MM.1S (cell line): Measurements from ENCODE around the gene TMEM132D.

ENCODE experiments used
- DNase-seq: peaks from one replicate; pipeline ENCODE4 v3.0.0-alpha.2; 2015
- H2AFZ ChIP-seq: fragments of 300-600 bp; sonication (generic); 2 replicates; pipeline ENCODE4 v1.6.0; 2016; ENCODE audit warnings: antibody characterized with exemption, low read length
- H3F3A ChIP-seq: fragments of 300-600 bp; sonication (generic); 2 replicates; pipeline ENCODE4 v1.6.1; 2016; ENCODE audit warnings: mild to moderate bottlenecking, antibody characterized with exemption, low read length, moderate library complexity, mixed read lengths; ENCODE audit not compliant: insufficient read depth
- H3K27ac ChIP-seq: fragments of 300-600 bp; sonication (generic); 2 replicates; pipeline ENCODE4 v1.5.1; 2016; ENCODE audit warnings: mild to moderate bottlenecking, low read length
- H3K27me3 ChIP-seq: fragments of 300-600 bp; sonication (generic); replicated peaks from 2 replicates; pipeline ENCODE4 v1.6.0; 2016; ENCODE audit warnings: low read length; ENCODE audit not compliant: insufficient read depth
- H3K36me3 ChIP-seq: fragments of 300-600 bp; sonication (generic); replicated peaks from 2 replicates; pipeline ENCODE4 v1.6.1; 2016; ENCODE audit warnings: mild to moderate bottlenecking, low read length, mixed read lengths; ENCODE audit not compliant: insufficient read depth
- H3K4me1 ChIP-seq: fragments of 300-600 bp; sonication (generic); 2 replicates; pipeline ENCODE4 v1.6.1; 2016; ENCODE audit warnings: low read length, mixed read lengths
- H3K4me2 ChIP-seq: fragments of 300-600 bp; sonication (generic); 2 replicates; pipeline ENCODE4 v1.6.0; 2016; ENCODE audit warnings: low read depth, low read length
- H3K4me3 ChIP-seq: fragments of 300-600 bp; sonication (generic); 2 replicates; pipeline ENCODE4 v1.5.1; 2016; ENCODE audit warnings: low read length, mixed read lengths
- H3K79me2 ChIP-seq: fragments of 300-600 bp; sonication (generic); 2 replicates; pipeline ENCODE4 v1.6.1; 2016; ENCODE audit warnings: mixed run types, low read length, mixed read lengths
- H3K9ac ChIP-seq: fragments of 300-600 bp; sonication (generic); 2 replicates; pipeline ENCODE4 v1.6.1; 2016; ENCODE audit warnings: low read length, mixed read lengths
- H3K9me2 ChIP-seq: fragments of 300-600 bp; sonication (generic); replicated peaks from 2 replicates; pipeline ENCODE4 v1.6.1; 2016; ENCODE audit warnings: mild to moderate bottlenecking, low read length, mixed read lengths; ENCODE audit not compliant: insufficient read depth
- H3K9me3 ChIP-seq: fragments of 300-600 bp; sonication (generic); replicated peaks from 2 replicates; pipeline ENCODE4 v1.6.1; 2016; ENCODE audit warnings: mild to moderate bottlenecking, low read length, mixed read lengths; ENCODE audit not compliant: insufficient read depth
- H4K20me1 ChIP-seq: fragments of 300-600 bp; sonication (generic); 2 replicates; pipeline ENCODE4 v1.6.1; 2016; ENCODE audit warnings: mild to moderate bottlenecking, low read length, moderate library complexity, mixed read lengths; ENCODE audit not compliant: insufficient read depth
- EZH2 ChIP-seq: fragments of 300-600 bp; sonication (generic); optimal IDR thresholded peaks from 2 replicates; pipeline ENCODE3; 2017; ENCODE audit warnings: low read depth, mild to moderate bottlenecking, antibody characterized with exemption, low read length, mixed read lengths
- EZH2phosphoT487 ChIP-seq: fragments of 300-600 bp; sonication (generic); IDR thresholded peaks from 2 replicates; pipeline ENCODE4 v1.6.1; 2018; ENCODE audit warnings: antibody characterized with exemption, low read length
- TF ChIP-seq, protein P1 (sequence below): fragments of 300-600 bp; sonication (generic); IDR thresholded peaks from 2 replicates; pipeline ENCODE4 v1.5.1; 2016; ENCODE audit warnings: antibody characterized with exemption, low read length, mixed read lengths

TMEM132D gene

DNA sequence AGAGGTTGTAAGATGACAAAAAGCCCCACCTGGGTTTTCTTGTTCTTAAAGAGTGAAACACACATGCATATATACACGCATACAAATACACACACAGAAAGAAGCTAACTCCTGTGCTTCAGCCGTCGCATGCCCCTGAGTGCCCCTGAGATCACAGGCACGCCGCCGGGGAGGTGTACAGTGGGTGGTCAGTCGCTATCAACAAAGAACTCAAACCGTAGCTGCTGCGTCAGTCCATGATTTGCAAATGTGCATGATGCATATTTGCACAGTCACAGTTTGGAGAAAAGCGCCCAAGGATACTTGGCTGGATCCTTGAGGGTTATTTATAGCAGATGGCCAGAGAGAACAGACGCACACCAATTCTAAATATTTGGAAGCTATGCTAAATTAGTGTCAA lies 206.9 kb downstream of the TMEM132D start:
- no peak for TF ChIP-seq EZH2
- no peak for TF ChIP-seq EZH2phosphoT487
- H3F3A ChIP-seq: no peaks in the 10 kb centered on the region
- no peak overlapping the region for H3K4me3 ChIP-seq
- H3K9me3 ChIP-seq: no peaks in the 10 kb centered on the region
- no peaks in the 10 kb centered on the region for H3K4me1 ChIP-seq
- no peaks in the 10 kb centered on the region for H3K27me3 ChIP-seq
- no peak overlapping the region for H3K4me2 ChIP-seq
- H3K9me2 ChIP-seq: no peaks in the 10 kb centered on the region
- H3K36me3 ChIP-seq: no peaks in the 10 kb centered on the region
- no peak overlapping the region for H3K27ac ChIP-seq
- no peak overlapping the region for H2AFZ ChIP-seq
- DNase-seq: no peak
- H4K20me1 ChIP-seq: no peaks in the 10 kb centered on the region
- H3K79me2 ChIP-seq: no peaks in the 10 kb centered on the region
- no peak overlapping the region for H3K9ac ChIP-seq

DNA sequence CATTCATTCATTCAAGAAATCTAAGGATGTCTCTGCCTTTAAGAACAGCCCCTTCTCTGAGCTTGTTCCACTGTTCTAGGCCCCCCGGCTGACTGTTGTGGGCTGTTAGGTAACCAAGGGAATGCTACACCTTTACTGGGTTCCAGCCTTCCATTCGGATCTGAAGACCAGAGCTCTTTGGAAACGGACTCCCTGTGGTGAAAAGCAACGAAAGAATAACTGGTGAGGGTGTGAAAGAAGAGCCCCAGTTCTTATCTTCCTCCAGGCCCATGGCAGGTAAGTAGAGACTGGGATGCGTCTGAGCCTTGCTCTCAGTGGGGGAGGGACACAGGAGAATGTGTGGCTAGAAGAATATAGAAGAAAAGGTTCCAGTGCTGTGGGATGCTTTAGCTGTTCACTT lies 207.4 kb downstream of the TMEM132D start:
- no peaks in the 10 kb centered on the region for H3K9me2 ChIP-seq
- H3K9ac ChIP-seq: no peak overlapping the region
- no peaks in the 10 kb centered on the region for H3K79me2 ChIP-seq
- no peaks in the 10 kb centered on the region for H3K4me1 ChIP-seq
- H3K27ac ChIP-seq: no peak overlapping the region
- DNase-seq: no peak
- no peaks in the 10 kb centered on the region for H4K20me1 ChIP-seq
- H3K4me2 ChIP-seq: no peak overlapping the region
- TF ChIP-seq EZH2: no peak
- TF ChIP-seq, protein P1, sequence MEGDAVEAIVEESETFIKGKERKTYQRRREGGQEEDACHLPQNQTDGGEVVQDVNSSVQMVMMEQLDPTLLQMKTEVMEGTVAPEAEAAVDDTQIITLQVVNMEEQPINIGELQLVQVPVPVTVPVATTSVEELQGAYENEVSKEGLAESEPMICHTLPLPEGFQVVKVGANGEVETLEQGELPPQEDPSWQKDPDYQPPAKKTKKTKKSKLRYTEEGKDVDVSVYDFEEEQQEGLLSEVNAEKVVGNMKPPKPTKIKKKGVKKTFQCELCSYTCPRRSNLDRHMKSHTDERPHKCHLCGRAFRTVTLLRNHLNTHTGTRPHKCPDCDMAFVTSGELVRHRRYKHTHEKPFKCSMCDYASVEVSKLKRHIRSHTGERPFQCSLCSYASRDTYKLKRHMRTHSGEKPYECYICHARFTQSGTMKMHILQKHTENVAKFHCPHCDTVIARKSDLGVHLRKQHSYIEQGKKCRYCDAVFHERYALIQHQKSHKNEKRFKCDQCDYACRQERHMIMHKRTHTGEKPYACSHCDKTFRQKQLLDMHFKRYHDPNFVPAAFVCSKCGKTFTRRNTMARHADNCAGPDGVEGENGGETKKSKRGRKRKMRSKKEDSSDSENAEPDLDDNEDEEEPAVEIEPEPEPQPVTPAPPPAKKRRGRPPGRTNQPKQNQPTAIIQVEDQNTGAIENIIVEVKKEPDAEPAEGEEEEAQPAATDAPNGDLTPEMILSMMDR: no peak
- no peak for TF ChIP-seq EZH2phosphoT487
- no peak overlapping the region for H2AFZ ChIP-seq
- H3K9me3 ChIP-seq: no peaks in the 10 kb centered on the region
- no peaks in the 10 kb centered on the region for H3K36me3 ChIP-seq
- no peaks in the 10 kb centered on the region for H3K27me3 ChIP-seq
- no peaks in the 10 kb centered on the region for H3F3A ChIP-seq
- H3K4me3 ChIP-seq: no peak overlapping the region

DNA sequence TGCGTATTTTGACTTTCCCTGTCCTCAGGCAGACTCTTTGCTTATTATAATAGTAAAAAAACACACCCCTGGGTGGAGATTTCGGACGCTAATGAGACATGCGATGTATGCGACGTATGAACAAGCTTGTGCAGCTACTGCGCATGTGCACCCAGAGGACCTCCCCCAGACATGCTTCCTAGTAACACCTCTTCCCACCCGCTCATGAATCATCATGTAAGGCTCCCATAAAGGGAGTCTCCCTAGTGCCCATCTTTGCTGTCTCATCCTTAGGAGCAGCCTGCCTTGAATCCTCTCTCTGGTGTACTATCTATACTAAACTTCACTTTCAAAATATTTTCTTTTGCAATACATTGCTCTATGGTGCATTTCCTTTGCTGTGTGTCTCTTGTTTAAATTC lies 210.1 kb downstream of the TMEM132D start:
- no peaks in the 10 kb centered on the region for H4K20me1 ChIP-seq
- DNase-seq: no peak
- no peak overlapping the region for H3K27ac ChIP-seq
- no peak overlapping the region for H2AFZ ChIP-seq
- H3K9me3 ChIP-seq: no peaks in the 10 kb centered on the region
- no peaks in the 10 kb centered on the region for H3K36me3 ChIP-seq
- no peak overlapping the region for H3K9ac ChIP-seq
- H3F3A ChIP-seq: no peaks in the 10 kb centered on the region
- H3K79me2 ChIP-seq: no peaks in the 10 kb centered on the region
- no peaks in the 10 kb centered on the region for H3K4me1 ChIP-seq
- H3K4me2 ChIP-seq: no peak overlapping the region
- H3K9me2 ChIP-seq: no peaks in the 10 kb centered on the region
- no peak for TF ChIP-seq EZH2phosphoT487
- no peak for TF ChIP-seq EZH2
- TF ChIP-seq, protein P1: no peak
- H3K27me3 ChIP-seq: no peaks in the 10 kb centered on the region
- H3K4me3 ChIP-seq: no peak overlapping the region

DNA sequence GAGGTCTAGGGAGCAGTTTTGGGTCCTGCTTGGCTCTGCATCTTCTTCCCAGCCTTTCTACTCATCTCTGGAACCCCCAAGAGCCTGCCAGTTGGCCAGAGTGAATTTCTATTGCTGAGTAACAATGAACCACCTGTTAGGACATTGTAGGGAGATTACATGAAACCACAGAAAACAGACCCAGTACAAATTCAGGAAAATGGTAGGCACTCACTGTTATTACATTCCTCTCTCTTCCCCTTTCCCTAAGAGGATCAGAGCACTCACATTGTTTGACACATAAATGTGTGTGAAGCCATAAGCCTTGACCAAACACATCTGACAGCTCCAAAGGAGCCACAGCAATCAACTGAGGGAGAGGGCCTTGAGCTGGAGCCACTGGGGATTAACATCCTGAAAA lies 216.1 kb downstream of the TMEM132D start:
- TF ChIP-seq EZH2phosphoT487: no peak
- no peak for TF ChIP-seq EZH2
- TF ChIP-seq, protein P1: no peak
- Histone ChIP-seq H3K9ac (no peak overlapping the region), H3F3A (no peaks in the 10 kb centered on the region), H2AFZ (no peak overlapping the region), H4K20me1 (no peaks in the 10 kb centered on the region), H3K27ac (no peak overlapping the region), H3K9me3 (no peaks in the 10 kb centered on the region), H3K9me2 (no peaks in the 10 kb centered on the region), H3K4me2 (no peak overlapping the region), H3K79me2 (no peaks in the 10 kb centered on the region), H3K36me3 (no peaks in the 10 kb centered on the region), H3K4me1 (no peaks in the 10 kb centered on the region), H3K27me3 (no peaks in the 10 kb centered on the region), H3K4me3 (no peak overlapping the region)
- no peak for DNase-seq
